ENCODE measurements around the gene PDE10A.
"Not testable (repeated sequence)": the region's sequence is repeated elsewhere in the genome, so short reads cannot be mapped to it uniquely, and the experiment has no call there.

PDE10A gene

GRCh38 chr6:165599596-165600487, 63.2 kb downstream of the PDE10A start:
- Histone ChIP-seq H3K36me3 (ENCODE audit: control insufficient read depth, insufficient read depth, low read length, severe bottlenecking) (no peaks in the 10 kb centered on the region), H3K4me3 (ENCODE audit: low read length) (no peak overlapping the region), H3K9ac (ENCODE audit: low read length) (no peak overlapping the region), H3K9me3 (ENCODE audit: control insufficient read depth, low read length) (no peaks in the 10 kb centered on the region), H3K27me3 (replicated peaks; ENCODE audit: control insufficient read depth, insufficient read depth, low read length) (no peaks in the 10 kb centered on the region), H3K4me1 (ENCODE audit: control insufficient read depth, insufficient read depth, low read length) (no peaks in the 10 kb centered on the region)
- no peak for DNase-seq (ENCODE audit: low read depth)

GRCh38 chr6:165599121-165599520, 63.9 kb downstream of the PDE10A start:
- no peaks in the 10 kb centered on the region for H3K27me3 ChIP-seq (replicated peaks; ENCODE audit: control insufficient read depth, insufficient read depth, low read length)
- H3K4me1 ChIP-seq (ENCODE audit: control insufficient read depth, insufficient read depth, low read length) = no peaks in the 10 kb centered on the region
- no peak overlapping the region for H3K9ac ChIP-seq (ENCODE audit: low read length)
- H3K4me3 ChIP-seq (ENCODE audit: low read length) = no peak overlapping the region
- H3K9me3 ChIP-seq (ENCODE audit: control insufficient read depth, low read length) = no peaks in the 10 kb centered on the region
- H3K36me3 ChIP-seq (ENCODE audit: control insufficient read depth, insufficient read depth, low read length, severe bottlenecking) = no peaks in the 10 kb centered on the region
- DNase-seq (ENCODE audit: low read depth) = no peak

DNA sequence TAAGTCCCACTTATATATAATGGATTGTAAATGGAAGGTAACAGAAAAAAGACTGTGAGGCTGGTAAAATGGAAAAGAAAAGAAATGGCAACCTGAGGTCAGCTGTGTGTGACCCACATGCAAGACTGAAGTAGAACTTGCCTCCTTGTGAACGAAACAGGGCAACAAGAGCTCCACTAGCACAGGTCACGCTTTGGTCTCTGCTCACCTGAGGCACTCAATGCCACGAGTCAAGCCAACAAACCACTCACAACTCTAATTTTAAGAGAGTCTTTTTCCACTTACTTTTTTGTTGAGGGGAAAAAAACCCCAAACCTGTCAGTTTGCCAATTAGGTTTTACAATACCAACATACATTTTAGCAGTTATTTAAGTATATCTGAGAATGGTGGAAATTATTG, 65.2 kb downstream of the PDE10A start:
- Histone ChIP-seq H3K4me3 (ENCODE audit: low read length) (no peak overlapping the region), H3K27me3 (replicated peaks; ENCODE audit: control insufficient read depth, insufficient read depth, low read length) (no peaks in the 10 kb centered on the region), H3K4me1 (ENCODE audit: control insufficient read depth, insufficient read depth, low read length) (no peaks in the 10 kb centered on the region), H3K9me3 (ENCODE audit: control insufficient read depth, low read length) (no peaks in the 10 kb centered on the region), H3K9ac (ENCODE audit: low read length) (no peak overlapping the region), H3K36me3 (ENCODE audit: control insufficient read depth, insufficient read depth, low read length, severe bottlenecking) (no peaks in the 10 kb centered on the region)
- DNase-seq (ENCODE audit: low read depth) = no peak

- DNase-seq (ENCODE audit: low read depth) = no peak
- Histone ChIP-seq H3K27me3 (replicated peaks; ENCODE audit: control insufficient read depth, insufficient read depth, low read length) (no peaks in the 10 kb centered on the region), H3K36me3 (ENCODE audit: control insufficient read depth, insufficient read depth, low read length, severe bottlenecking) (no peaks in the 10 kb centered on the region), H3K9ac (ENCODE audit: low read length) (no peak overlapping the region), H3K9me3 (ENCODE audit: control insufficient read depth, low read length) (peaks cover 3% of the 10 kb centered on the region), H3K4me1 (ENCODE audit: control insufficient read depth, insufficient read depth, low read length) (no peaks in the 10 kb centered on the region), H3K4me3 (ENCODE audit: low read length) (no peak overlapping the region)
These were observed 68.3 kb downstream of the PDE10A start for GRCh38 chr6:165594584-165595333.

- not testable (repeated sequence) for H3K9me3 ChIP-seq (ENCODE audit: control insufficient read depth, low read length); H3K9ac ChIP-seq (ENCODE audit: low read length); H3K36me3 ChIP-seq (ENCODE audit: control insufficient read depth, insufficient read depth, low read length, severe bottlenecking); H3K4me3 ChIP-seq (ENCODE audit: low read length); H3K4me1 ChIP-seq (ENCODE audit: control insufficient read depth, insufficient read depth, low read length); H3K27me3 ChIP-seq (replicated peaks; ENCODE audit: control insufficient read depth, insufficient read depth, low read length); DNase-seq (ENCODE audit: low read depth)
These were observed 70.1 kb downstream of the PDE10A start for GRCh38 chr6:165592947-165593346.

GRCh38 chr6:165588515-165588914, 74.5 kb downstream of the PDE10A start:
- Histone ChIP-seq H3K9ac (ENCODE audit: low read length) (no peak overlapping the region), H3K4me3 (ENCODE audit: low read length) (no peak overlapping the region), H3K9me3 (ENCODE audit: control insufficient read depth, low read length) (peaks cover 7% of the 10 kb centered on the region), H3K36me3 (ENCODE audit: control insufficient read depth, insufficient read depth, low read length, severe bottlenecking) (no peaks in the 10 kb centered on the region), H3K4me1 (ENCODE audit: control insufficient read depth, insufficient read depth, low read length) (no peaks in the 10 kb centered on the region), H3K27me3 (replicated peaks; ENCODE audit: control insufficient read depth, insufficient read depth, low read length) (no peaks in the 10 kb centered on the region)
- no peak for DNase-seq (ENCODE audit: low read depth)

DNA sequence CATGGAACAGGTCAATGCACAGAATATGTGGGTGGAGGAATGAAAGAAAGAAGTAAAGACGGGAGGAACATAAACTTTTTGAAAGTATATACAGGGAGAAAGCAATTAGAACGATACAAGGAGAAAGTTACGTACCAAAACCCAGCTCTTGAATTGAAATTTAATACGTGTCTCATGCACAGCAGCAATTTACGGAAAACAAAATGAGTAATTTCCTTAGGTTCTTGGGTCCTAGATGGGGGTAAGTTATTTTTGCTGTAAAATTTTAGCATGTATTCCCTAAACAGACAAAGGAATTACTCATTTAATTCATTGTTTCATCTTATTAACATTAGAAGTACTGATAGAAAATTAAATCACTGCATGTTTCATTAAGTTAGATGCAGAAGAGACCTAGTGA, 75.8 kb downstream of the PDE10A start:
- no peaks in the 10 kb centered on the region for H3K4me1 ChIP-seq (ENCODE audit: control insufficient read depth, insufficient read depth, low read length)
- no peak overlapping the region for H3K9ac ChIP-seq (ENCODE audit: low read length)
- H3K4me3 ChIP-seq (ENCODE audit: low read length) = no peak overlapping the region
- H3K36me3 ChIP-seq (ENCODE audit: control insufficient read depth, insufficient read depth, low read length, severe bottlenecking) = no peaks in the 10 kb centered on the region
- H3K9me3 ChIP-seq (ENCODE audit: control insufficient read depth, low read length) = peaks cover 7% of the 10 kb centered on the region
- DNase-seq (ENCODE audit: low read depth) = no peak
- H3K27me3 ChIP-seq (replicated peaks; ENCODE audit: control insufficient read depth, insufficient read depth, low read length) = no peaks in the 10 kb centered on the region

- Histone ChIP-seq H3K4me1 (ENCODE audit: control insufficient read depth, insufficient read depth, low read length) (no peaks in the 10 kb centered on the region), H3K9ac (ENCODE audit: low read length) (no peak overlapping the region), H3K9me3 (ENCODE audit: control insufficient read depth, low read length) (peaks cover 4% of the 10 kb centered on the region), H3K27me3 (replicated peaks; ENCODE audit: control insufficient read depth, insufficient read depth, low read length) (no peaks in the 10 kb centered on the region), H3K4me3 (ENCODE audit: low read length) (no peak overlapping the region), H3K36me3 (ENCODE audit: control insufficient read depth, insufficient read depth, low read length, severe bottlenecking) (no peaks in the 10 kb centered on the region)
- DNase-seq (ENCODE audit: low read depth) = no peak
These were observed 76.3 kb downstream of the PDE10A start for GRCh38 chr6:165586706-165587105.

DNA sequence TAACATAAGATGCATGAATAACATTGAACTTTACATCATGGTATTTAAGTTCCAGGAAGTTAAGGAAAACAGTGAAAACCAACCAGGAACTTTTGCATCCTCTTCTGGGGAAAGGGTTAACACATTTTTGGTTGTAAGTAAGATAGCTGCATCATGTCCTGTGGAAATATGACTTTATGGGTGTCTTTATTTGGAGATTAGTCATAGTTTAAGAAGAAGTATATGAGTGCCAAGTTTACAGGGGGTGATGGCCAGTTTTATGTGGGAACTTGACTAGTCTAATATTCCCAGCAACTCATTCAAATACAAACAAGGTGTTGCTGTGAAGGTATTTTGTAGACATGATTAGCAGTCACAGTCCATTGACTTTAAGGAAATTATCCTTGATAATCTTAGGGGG, 78.0 kb downstream of the PDE10A start:
- no peaks in the 10 kb centered on the region for H3K27me3 ChIP-seq (replicated peaks; ENCODE audit: control insufficient read depth, insufficient read depth, low read length)

GRCh38 chr6:165584541-165584940, 78.5 kb downstream of the PDE10A start:
- Histone ChIP-seq H3K9me3 (ENCODE audit: control insufficient read depth, low read length) (peaks cover 3% of the 10 kb centered on the region), H3K9ac (ENCODE audit: low read length) (no peak overlapping the region)

More for the DNA sequence above, 78.0 kb downstream of the PDE10A start:
- H3K9ac ChIP-seq (ENCODE audit: low read length) = no peak overlapping the region
- no peaks in the 10 kb centered on the region for H3K4me1 ChIP-seq (ENCODE audit: control insufficient read depth, insufficient read depth, low read length)
- H3K9me3 ChIP-seq (ENCODE audit: control insufficient read depth, low read length) = peaks cover 3% of the 10 kb centered on the region
- no peak for DNase-seq (ENCODE audit: low read depth)
- H3K4me3 ChIP-seq (ENCODE audit: low read length) = no peak overlapping the region
- no peaks in the 10 kb centered on the region for H3K36me3 ChIP-seq (ENCODE audit: control insufficient read depth, insufficient read depth, low read length, severe bottlenecking)

GRCh38 chr6:165581678-165582077, 81.4 kb downstream of the PDE10A start:
- H3K9me3 ChIP-seq (ENCODE audit: control insufficient read depth, low read length) = peaks cover 3% of the 10 kb centered on the region
- no peak overlapping the region for H3K4me3 ChIP-seq (ENCODE audit: low read length)
- H3K4me1 ChIP-seq (ENCODE audit: control insufficient read depth, insufficient read depth, low read length) = no peaks in the 10 kb centered on the region
- H3K27me3 ChIP-seq (replicated peaks; ENCODE audit: control insufficient read depth, insufficient read depth, low read length) = no peaks in the 10 kb centered on the region
- no peak for DNase-seq (ENCODE audit: low read depth)
- H3K9ac ChIP-seq (ENCODE audit: low read length) = no peak overlapping the region
- no peaks in the 10 kb centered on the region for H3K36me3 ChIP-seq (ENCODE audit: control insufficient read depth, insufficient read depth, low read length, severe bottlenecking)

More at GRCh38 chr6:165584541-165584940, 78.5 kb downstream of the PDE10A start:
- Histone ChIP-seq H3K27me3 (replicated peaks; ENCODE audit: control insufficient read depth, insufficient read depth, low read length) (no peaks in the 10 kb centered on the region), H3K4me1 (ENCODE audit: control insufficient read depth, insufficient read depth, low read length) (no peaks in the 10 kb centered on the region), H3K4me3 (ENCODE audit: low read length) (no peak overlapping the region), H3K36me3 (ENCODE audit: control insufficient read depth, insufficient read depth, low read length, severe bottlenecking) (no peaks in the 10 kb centered on the region)
- DNase-seq (ENCODE audit: low read depth) = no peak

All from adipocyte (in vitro differentiated cells).